Fibroblast of pulmonary artery (primary cell): ENCODE results near the gene ACTN2.
A peak's percentile ranks its signal among the peaks of the same experiment; 100 is the strongest.

ENCODE experiments used
- DNase-seq: peaks from one replicate; pipeline ENCODE4 v3.0.0-alpha.2; 2010; ENCODE audit warnings: low read depth
- H3K4me3 ChIP-seq: replicated peaks from 2 replicates; pipeline ENCODE4 v1.5.1; 2011; ENCODE audit warnings: low read depth, mild to moderate bottlenecking, control low read depth, low read length, moderate library complexity
- CTCF ChIP-seq: IDR thresholded peaks from 2 replicates; pipeline ENCODE4 v1.5.1; 2011; ENCODE audit warnings: mild to moderate bottlenecking, control low read depth, low read length, inconsistent platforms; ENCODE audit errors: missing control alignments

The ACTN2 gene

DNA sequence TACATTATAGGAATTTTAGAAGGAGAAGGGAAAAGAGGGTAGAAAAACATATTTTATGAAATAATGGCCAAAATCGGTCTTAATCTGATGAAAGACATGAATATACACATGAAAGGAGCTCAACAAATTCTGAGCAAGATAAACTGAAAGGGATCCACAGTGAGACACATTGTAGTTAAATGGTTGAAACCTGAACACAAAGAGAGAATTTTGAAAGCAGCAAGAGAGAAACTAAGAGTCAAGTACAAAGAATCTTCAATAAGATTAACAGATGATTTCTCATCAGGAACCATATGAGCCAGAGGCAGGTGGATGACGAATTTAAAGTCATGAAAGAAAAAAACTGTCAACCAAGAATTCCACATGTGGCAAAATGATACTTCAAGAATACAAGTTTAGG lies 93.0 kb downstream of the ACTN2 start:
- TF ChIP-seq CTCF, result no peak
- H3K4me3 ChIP-seq, result no peak overlapping the region
- no peak for DNase-seq

DNA sequence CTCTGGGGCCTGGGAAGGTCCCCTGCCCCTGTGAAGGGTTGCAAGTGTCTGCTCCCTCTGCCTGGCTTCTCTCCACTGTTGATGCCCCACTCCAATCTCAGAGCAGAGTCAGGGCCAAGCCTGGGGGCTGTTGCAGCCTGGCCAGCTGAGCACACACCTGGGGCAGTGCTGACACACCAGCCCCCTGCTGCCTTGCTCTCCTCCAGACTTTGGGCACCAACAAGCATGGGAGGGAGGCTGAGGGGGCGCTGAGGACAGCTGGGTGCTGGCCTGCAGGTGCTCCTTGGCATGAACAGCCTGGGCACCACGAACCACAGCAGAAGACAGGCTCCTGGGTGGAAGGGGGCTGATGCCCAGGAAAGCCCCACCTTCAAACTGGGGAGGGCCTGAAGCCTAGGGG lies 99.2 kb downstream of the ACTN2 start:
- no peak for TF ChIP-seq CTCF
- no peak for DNase-seq
- H3K4me3 ChIP-seq, result no peak overlapping the region

- no peak overlapping the region for H3K4me3 ChIP-seq
- TF ChIP-seq CTCF, result no peak
- no peak for DNase-seq
Measured at GRCh38 chr1:236786453-236786852, 100.2 kb downstream of the ACTN2 start.

DNA sequence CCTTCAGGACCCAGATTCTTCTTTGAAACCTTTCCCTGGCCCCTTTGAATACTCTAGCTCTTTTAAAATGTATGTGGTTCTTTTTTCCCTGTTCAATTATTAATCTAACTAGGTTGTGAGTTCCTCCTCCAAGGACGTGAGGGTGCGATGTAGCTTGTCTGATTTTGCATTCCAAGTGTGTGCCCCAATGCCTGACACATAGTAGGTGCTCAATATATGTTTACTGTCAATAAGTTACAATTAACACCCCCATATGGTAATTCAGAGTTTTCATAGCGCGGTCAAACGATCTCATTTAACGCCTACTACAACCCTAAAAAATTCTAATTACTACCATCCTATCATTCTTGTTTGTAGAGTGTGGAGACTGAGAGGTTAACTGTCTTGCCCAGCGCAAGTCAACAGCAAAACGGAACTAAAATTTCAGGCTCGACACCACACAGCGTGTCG lies 108.3 kb downstream of the ACTN2 start:
- H3K4me3 ChIP-seq, result peak overlapping the region; percentile 91
- no peak for DNase-seq
- no peak for TF ChIP-seq CTCF

- no peak for TF ChIP-seq CTCF
- H3K4me3 ChIP-seq, result peak within 1 kb of the TSS; percentile 91
Measured at GRCh38 chr1:236795035-236795756, 108.9 kb downstream of the ACTN2 start, which contains the start of gene MTR. TSS of gene MTR (plus strand) at chr1:236795292. CDS start at chr1:236795704, 412 bp downstream.

DNA sequence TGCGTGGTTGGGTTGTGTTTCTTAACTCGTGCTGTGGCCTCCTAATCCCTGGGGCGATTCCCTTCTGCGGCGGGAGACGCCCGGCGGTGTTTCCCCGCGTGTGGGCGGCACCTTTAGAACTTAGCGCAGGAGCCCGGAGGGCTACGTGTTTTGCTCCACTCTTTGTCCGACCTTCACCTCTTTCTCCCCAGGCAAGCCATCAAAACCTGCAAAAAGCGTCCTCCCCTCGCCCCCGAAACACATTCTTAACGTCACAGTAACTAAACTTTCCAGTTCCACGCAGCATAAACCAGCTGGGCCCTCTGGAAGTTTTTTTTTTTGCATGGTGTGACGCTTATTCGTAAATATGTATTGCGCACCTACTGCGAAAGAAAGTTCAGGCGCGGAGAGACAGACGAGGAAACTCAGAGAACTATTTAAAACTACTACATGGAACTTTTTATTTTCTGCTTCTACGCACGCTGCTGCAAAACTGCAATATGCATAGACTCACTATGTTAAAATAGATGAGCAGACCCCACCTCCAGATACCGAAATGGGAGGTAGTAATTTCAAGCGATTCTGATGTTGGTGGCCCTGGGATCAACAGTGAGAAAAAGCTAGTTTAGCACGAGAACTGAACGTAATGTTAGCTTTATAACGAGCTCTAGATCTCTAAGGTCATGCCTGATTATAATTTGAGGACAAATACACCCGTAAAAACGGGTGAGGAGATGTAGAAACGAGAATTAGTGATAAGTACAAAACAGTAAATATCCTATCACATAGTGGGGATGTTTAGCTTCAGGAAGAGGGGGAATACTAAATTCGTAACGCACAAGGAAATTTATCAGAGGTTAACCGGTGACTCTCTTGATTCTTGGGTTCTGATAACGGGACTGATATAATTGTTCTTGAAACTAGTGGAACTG lies 109.7 kb downstream of the ACTN2 start:
- peak; percentile 61 for DNase-seq
- peak overlapping the region; percentile 91 for H3K4me3 ChIP-seq
- TF ChIP-seq CTCF, result no peak

More at GRCh38 chr1:236795035-236795756, 108.9 kb downstream of the ACTN2 start, which contains the start of gene MTR:
- DNase-seq, result peak; percentile 98
